ENCODE results near the gene ADGRG6.

ADGRG6 gene

DNA sequence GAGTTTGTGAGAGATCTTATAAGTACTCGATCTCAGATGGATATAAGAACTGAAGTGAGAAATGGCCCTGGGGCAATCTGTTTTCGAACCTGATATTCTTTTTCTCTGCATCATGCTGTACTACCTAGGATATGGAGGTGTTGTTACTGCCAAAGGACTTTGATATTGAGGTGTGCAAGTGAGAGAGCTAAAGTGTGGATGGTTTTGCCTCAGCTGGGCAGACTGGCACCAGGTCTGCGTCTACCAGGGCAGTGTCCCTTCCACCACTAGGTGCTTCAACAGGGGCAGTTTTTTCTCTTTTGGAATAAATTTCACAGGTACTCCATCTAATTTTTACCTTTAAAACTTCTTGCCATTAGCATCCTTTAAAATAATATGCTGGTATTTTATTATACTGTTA lies 35.0 kb downstream of the ADGRG6 start:
- Histone ChIP-seq H3K27ac (ENCODE audit: low read depth, low read length, poor library complexity, severe bottlenecking) (no peak overlapping the region), H3K9me3 (ENCODE audit: low read length) (no peaks in the 10 kb centered on the region), H3K4me3 (ENCODE audit: low read depth, low read length, poor library complexity, severe bottlenecking) (no peak overlapping the region), H3K4me2 (ENCODE audit: low read length) (no peak overlapping the region), H3K9me2 (ENCODE audit: low read depth, low read length) (no peaks in the 10 kb centered on the region), H3F3A (ENCODE audit: insufficient read depth, low read length) (no peaks in the 10 kb centered on the region), H4K20me1 (ENCODE audit: insufficient read depth, low read length) (no peaks in the 10 kb centered on the region), H2AFZ (ENCODE audit: low read length) (no peak overlapping the region), H3K9ac (ENCODE audit: low read length) (no peak overlapping the region), H3K27me3 (ENCODE audit: insufficient read depth, low read length) (no peaks in the 10 kb centered on the region), H3K79me2 (ENCODE audit: insufficient read depth, low read length) (no peaks in the 10 kb centered on the region), H3K36me3 (ENCODE audit: insufficient read depth, low read length) (no peaks in the 10 kb centered on the region), H3K4me1 (ENCODE audit: insufficient read depth, low read length, severe bottlenecking) (no peaks in the 10 kb centered on the region)
- no peak for TF ChIP-seq CTCF (IDR thresholded peaks at IDR 0.05; ENCODE audit: low read length)
- no peak for TF ChIP-seq EZH2 (IDR thresholded peaks at IDR 0.05; ENCODE audit: borderline replicate concordance, low read length)

- Histone ChIP-seq H3F3A (ENCODE audit: insufficient read depth, low read length) (no peaks in the 10 kb centered on the region), H3K4me2 (ENCODE audit: low read length) (no peak overlapping the region), H3K36me3 (ENCODE audit: insufficient read depth, low read length) (no peaks in the 10 kb centered on the region), H3K9me2 (ENCODE audit: low read depth, low read length) (no peaks in the 10 kb centered on the region), H3K9ac (ENCODE audit: low read length) (no peak overlapping the region), H3K27ac (ENCODE audit: low read depth, low read length, poor library complexity, severe bottlenecking) (no peak overlapping the region), H3K4me1 (ENCODE audit: insufficient read depth, low read length, severe bottlenecking) (no peaks in the 10 kb centered on the region), H3K4me3 (ENCODE audit: low read depth, low read length, poor library complexity, severe bottlenecking) (no peak overlapping the region), H3K9me3 (ENCODE audit: low read length) (no peaks in the 10 kb centered on the region), H3K27me3 (ENCODE audit: insufficient read depth, low read length) (no peaks in the 10 kb centered on the region), H2AFZ (ENCODE audit: low read length) (no peak overlapping the region), H4K20me1 (ENCODE audit: insufficient read depth, low read length) (no peaks in the 10 kb centered on the region), H3K79me2 (ENCODE audit: insufficient read depth, low read length) (no peaks in the 10 kb centered on the region)
- TF ChIP-seq EZH2 (IDR thresholded peaks at IDR 0.05; ENCODE audit: borderline replicate concordance, low read length), result no peak
- no peak for TF ChIP-seq CTCF (IDR thresholded peaks at IDR 0.05; ENCODE audit: low read length)
Observed at GRCh38 chr6:142339113-142339512, 37.3 kb downstream of the ADGRG6 start.

- H3K4me2 ChIP-seq (ENCODE audit: low read length), result no peak overlapping the region
- no peak overlapping the region for H3K27ac ChIP-seq (ENCODE audit: low read depth, low read length, poor library complexity, severe bottlenecking)
- no peaks in the 10 kb centered on the region for H3K9me2 ChIP-seq (ENCODE audit: low read depth, low read length)
- no peaks in the 10 kb centered on the region for H3K79me2 ChIP-seq (ENCODE audit: insufficient read depth, low read length)
- H3K9ac ChIP-seq (ENCODE audit: low read length), result no peak overlapping the region
- no peaks in the 10 kb centered on the region for H3K9me3 ChIP-seq (ENCODE audit: low read length)
- H2AFZ ChIP-seq (ENCODE audit: low read length), result no peak overlapping the region
- H3K4me3 ChIP-seq (ENCODE audit: low read depth, low read length, poor library complexity, severe bottlenecking), result no peak overlapping the region
- H3K27me3 ChIP-seq (ENCODE audit: insufficient read depth, low read length), result no peaks in the 10 kb centered on the region
- no peaks in the 10 kb centered on the region for H3K36me3 ChIP-seq (ENCODE audit: insufficient read depth, low read length)
- no peaks in the 10 kb centered on the region for H3F3A ChIP-seq (ENCODE audit: insufficient read depth, low read length)
- no peaks in the 10 kb centered on the region for H3K4me1 ChIP-seq (ENCODE audit: insufficient read depth, low read length, severe bottlenecking)
- no peaks in the 10 kb centered on the region for H4K20me1 ChIP-seq (ENCODE audit: insufficient read depth, low read length)
- no peak for TF ChIP-seq CTCF (IDR thresholded peaks at IDR 0.05; ENCODE audit: low read length)
Observed at GRCh38 chr6:142339968-142340658, 38.3 kb downstream of the ADGRG6 start.

All from OCI-LY1 (cell line).